Activated CD4-positive, alpha-beta memory T cell treated with anti-CD3 and anti-CD28 coated beads, Interleukin-2, amount 10 ng/mL, durations not matched to agents 7 days and 5 days (primary cell): ENCODE measurements around the gene ZNF516. TPM values are rescaled to one million over a fixed set of nuclear protein-coding genes. Genes with fewer than 3 reads are reported as not detected.
A peak's percentile ranks its signal among the peaks of the same experiment; 100 is the strongest.

Experiments used
- CTCF ChIA-PET: fragments of 350-600 bp; sonication (Branson Sonifier 250); formaldehyde crosslinking; loops from one replicate; lab custom pipeline; 2021; ENCODE audit warnings: antibody characterized with exemption, inconsistent platforms; lab: Charles Lee
- POLR2A ChIA-PET: fragments of 350-600 bp; sonication (Branson Sonifier 250); formaldehyde crosslinking; loops from one replicate; lab custom pipeline; 2021; ENCODE audit warnings: antibody characterized with exemption; lab: Charles Lee
- DNase-seq: peaks from one replicate; pipeline ENCODE4 v3.0.0-alpha.2; 2020
- H3K27ac Mint-ChIP-seq: one replicate; pipeline ENCODE4 v1.8.0; 2021; ENCODE audit warnings: mild to moderate bottlenecking, mixed read lengths
- H3K27me3 Mint-ChIP-seq: one replicate; pipeline ENCODE4 v1.8.0; 2021; ENCODE audit warnings: mixed read lengths
- H3K36me3 Mint-ChIP-seq: one replicate; pipeline ENCODE4 v1.8.0; 2021; ENCODE audit warnings: low read depth, mixed read lengths
- H3K4me1 Mint-ChIP-seq: one replicate; pipeline ENCODE4 v1.8.0; 2021; ENCODE audit warnings: mixed read lengths
- H3K4me3 Mint-ChIP-seq: one replicate; pipeline ENCODE4 v1.8.0; 2021; ENCODE audit warnings: mild to moderate bottlenecking, mixed read lengths
- H3K9me3 Mint-ChIP-seq: one replicate; pipeline ENCODE4 v1.8.0; 2021; ENCODE audit warnings: mixed read lengths
- total RNA-seq, 2 experiments: library from RNA; stranded (reverse); gene quantifications; one replicate each; pipeline ENCODE4 v1.2.3, GENCODE V29; 2021

The ZNF516 gene
- total RNA-seq, 2 experiments from 2014 or later = 3.9 to 5.0 TPM

DNA sequence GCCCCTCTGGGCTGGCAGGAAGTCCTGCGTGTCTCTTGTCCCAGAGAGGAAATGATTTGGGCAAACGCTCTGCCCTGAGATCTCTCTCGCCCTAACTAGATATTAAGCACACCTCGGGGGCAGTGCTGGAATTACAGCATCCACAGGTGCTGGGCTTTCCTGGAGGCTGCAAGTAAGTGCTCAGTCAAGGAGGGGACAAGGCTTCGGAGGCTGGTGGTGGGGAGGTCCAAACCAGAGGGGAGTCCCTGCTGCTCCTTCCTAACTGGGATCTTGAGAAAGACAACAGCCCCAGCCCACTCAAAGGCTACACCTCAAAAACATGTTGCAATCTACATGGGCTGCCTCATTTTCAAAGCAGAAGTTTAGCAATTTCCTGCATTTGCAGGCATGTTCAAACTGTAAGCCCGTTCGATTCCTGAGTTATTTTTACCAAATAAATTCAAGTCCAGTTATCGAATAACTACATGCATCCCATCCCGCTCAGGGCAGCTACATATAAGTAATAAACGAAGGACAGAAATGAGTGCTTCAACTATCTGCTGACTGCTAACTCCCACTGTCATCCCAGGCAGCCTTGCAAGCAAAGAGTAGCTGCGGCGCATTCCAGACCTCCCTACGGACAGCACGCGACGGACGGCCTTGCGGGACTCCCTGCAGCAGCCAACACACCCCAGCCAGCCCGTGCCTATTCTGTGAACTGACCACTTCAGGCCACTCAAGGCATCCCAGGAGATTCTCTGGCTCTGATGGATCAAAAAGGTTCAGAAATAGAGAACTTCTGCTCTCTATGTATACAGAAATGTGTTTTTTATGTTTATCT lies 27.5 kb downstream of the ZNF516 start:
- no peaks in the 10 kb centered on the region for H3K9me3 Mint-ChIP-seq
- CTCF ChIA-PET = interaction anchor here (0.7 kb wide), 1 partner anchor 184 kb away, joined by 3 read pairs; no protein-coding TSS in a partner anchor
- no peak overlapping the region for H3K4me3 Mint-ChIP-seq
- H3K4me1 Mint-ChIP-seq = peaks cover 13% of the 10 kb centered on the region
- peaks cover 11% of the 10 kb centered on the region for H3K27me3 Mint-ChIP-seq
- no peaks in the 10 kb centered on the region for H3K36me3 Mint-ChIP-seq
- POLR2A ChIA-PET = no interaction called here
- DNase-seq = no peak
- H3K27ac Mint-ChIP-seq = no peak overlapping the region

DNA sequence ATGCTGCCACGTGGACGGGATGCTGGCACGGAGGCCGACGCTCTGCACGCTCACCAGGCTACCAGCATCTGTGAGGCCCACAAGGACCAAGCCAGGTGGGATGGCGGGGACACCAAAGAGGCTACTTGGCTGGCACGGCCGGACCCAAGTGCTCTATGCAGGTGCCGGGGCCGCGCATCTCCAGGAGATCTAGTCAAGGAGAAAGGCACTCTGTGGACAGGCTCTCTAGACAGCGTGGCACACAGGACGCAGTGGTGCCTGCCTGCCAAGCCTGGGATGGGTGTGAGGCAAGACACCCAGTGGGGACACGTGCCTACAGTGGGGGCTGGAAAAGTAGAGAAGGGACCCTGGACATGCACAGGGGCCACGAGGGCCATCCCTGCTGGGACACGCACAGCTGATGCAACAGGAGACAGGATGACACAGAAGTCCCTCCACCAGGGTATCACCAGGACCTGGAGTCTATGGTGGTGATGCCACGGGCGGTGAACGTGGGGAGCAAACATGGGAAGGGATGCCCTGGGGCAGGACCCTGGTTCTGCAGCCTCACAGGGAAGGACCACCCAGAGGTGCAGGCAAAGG lies 28.5 kb downstream of the ZNF516 start:
- ChIA-PET CTCF (no interaction called here), POLR2A (no interaction called here)
- Mint-ChIP-seq H3K27ac (no peak overlapping the region), H3K4me1 (peaks cover 13% of the 10 kb centered on the region), H3K4me3 (no peak overlapping the region), H3K27me3 (peaks cover 6% of the 10 kb centered on the region), H3K9me3 (no peaks in the 10 kb centered on the region), H3K36me3 (no peaks in the 10 kb centered on the region)
- no peak for DNase-seq

DNA sequence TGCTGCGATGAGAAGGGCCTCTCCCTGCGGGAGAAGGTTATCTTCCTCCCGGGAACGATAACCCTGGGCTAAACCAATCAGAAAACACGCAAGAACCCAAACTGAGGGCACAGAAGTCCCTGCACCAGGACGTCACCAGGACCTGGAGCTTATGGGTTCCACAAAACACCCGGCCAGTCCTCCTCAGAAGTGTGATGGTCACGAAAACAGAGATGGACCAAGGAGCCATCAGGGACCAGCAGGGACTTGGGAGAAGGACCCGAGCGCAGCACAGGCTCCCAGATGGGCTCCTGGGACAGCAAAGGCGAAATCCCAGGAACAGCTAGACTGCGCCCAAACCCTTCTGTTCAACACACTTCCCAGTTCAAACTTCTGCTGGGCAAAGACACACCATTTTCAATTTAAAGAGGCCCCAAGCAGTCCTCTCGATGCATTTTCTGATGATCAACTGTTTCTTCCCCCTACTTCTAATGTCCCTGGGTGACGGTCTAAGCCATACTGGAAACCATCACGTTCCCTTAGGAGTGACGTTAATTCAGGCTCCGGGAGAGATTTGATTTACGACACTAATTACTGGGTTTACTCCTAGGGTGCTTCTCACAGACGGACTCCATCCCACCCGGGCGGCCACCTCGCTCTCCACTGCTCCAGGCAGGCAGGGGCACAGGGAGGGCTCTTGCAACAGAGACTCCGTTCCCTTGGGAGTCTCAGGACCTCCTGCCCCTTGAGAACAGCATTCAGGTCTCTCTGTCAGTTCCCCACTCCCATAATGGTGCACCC lies 29.2 kb downstream of the ZNF516 start:
- Mint-ChIP-seq H3K27ac (no peak overlapping the region), H3K4me1 (peaks cover 13% of the 10 kb centered on the region), H3K9me3 (no peaks in the 10 kb centered on the region), H3K4me3 (no peak overlapping the region), H3K36me3 (no peaks in the 10 kb centered on the region), H3K27me3 (peaks cover 6% of the 10 kb centered on the region)
- no peak for DNase-seq
- POLR2A ChIA-PET = no interaction called here
- CTCF ChIA-PET = no interaction called here

DNA sequence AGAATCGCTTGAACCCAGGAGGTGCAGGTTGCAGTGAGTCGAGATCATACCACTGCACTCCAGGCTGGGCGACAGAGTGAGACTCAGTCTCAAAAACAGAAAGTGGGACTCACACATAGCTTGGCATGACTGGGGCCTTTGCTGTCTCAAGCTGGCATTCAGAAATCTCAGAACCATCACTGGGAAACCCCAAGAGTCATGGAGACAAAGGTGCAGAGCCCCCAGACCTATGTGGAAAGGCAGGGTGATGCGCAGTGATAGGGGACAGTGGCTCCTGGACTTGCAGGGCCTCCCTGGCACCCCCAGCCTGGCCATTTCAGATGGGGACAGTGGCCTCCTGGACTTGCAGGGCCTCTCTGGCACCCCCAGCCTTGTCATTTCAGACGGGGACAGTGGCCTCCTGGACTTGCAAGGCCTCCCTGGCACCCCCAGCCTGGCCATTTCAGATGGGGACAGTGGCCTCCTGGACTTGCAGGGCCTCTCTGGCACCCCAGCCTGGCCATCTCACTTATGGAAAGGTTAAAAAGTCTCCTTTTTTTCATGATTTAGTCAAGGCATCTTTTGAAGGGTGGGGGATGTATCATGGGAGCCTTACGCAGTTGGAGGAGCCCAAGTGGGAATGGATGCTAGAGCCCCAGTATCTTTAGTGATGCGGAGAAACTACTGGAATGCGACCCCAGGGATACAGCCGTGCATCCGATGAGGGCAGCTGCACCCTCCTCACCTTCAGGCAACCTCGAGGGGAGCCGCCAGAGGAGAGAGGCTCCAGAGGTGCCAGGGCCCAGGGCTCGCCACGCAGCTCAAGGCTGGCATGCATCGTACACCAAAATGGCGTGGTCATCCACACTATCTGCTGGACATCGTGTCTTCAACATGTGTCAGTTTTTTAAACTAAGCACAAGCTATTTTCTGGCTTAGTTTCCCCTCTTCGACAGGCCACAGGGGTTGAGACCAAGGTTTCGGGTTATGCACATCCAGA lies 30.5 kb downstream of the ZNF516 start:
- CTCF ChIA-PET = no interaction called here
- Mint-ChIP-seq H3K4me1 (peaks cover 13% of the 10 kb centered on the region), H3K4me3 (no peak overlapping the region), H3K9me3 (no peaks in the 10 kb centered on the region), H3K27me3 (peaks cover 6% of the 10 kb centered on the region), H3K36me3 (no peaks in the 10 kb centered on the region), H3K27ac (no peak overlapping the region)
- DNase-seq = peak; percentile 11
- POLR2A ChIA-PET = no interaction called here

DNA sequence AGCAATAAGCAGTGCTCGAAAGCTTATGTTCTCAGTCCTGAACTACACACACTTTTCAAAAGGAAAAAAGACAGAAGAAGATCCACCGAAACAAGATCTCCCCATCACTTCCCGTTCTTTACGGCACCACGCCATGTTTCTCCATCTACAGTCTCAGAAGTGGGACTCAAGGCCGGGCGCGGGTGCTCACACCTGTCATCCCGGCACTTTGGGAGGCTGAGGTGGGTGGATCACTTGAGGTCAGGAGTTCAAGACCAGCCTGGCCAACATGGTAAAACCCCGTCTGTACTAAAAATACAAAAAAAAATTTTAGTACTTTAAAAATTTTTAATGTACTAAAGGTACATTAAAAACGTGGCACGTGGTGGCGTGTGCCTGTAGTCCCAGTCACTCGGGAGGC lies 31.2 kb downstream of the ZNF516 start:
- POLR2A ChIA-PET = no interaction called here
- peaks cover 13% of the 10 kb centered on the region for H3K4me1 Mint-ChIP-seq
- no peak overlapping the region for H3K27ac Mint-ChIP-seq
- peaks cover 6% of the 10 kb centered on the region for H3K27me3 Mint-ChIP-seq
- CTCF ChIA-PET = no interaction called here
- peak; percentile 1 for DNase-seq
- no peak overlapping the region for H3K4me3 Mint-ChIP-seq
- no peaks in the 10 kb centered on the region for H3K36me3 Mint-ChIP-seq
- H3K9me3 Mint-ChIP-seq = no peaks in the 10 kb centered on the region

DNA sequence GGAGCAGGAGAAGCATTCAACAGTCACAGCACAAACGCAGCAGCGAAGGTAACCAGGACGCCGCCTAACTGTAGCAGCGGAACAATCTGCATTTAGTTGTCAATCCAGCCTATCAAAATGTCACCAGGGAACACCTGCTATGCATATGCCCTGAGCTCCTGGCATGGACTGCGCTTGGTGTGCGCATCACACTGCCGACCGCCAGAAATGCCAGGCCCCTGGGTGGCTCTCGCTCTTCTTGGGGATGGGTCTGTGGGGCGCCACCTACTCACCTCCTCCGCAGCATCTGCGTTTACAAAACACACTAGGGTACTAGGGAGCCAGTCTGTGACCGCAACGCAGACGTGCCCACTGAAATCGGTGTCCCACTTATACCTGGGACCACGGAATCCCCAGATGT lies 31.7 kb downstream of the ZNF516 start:
- no peaks in the 10 kb centered on the region for H3K9me3 Mint-ChIP-seq
- peaks cover 13% of the 10 kb centered on the region for H3K4me1 Mint-ChIP-seq
- POLR2A ChIA-PET = no interaction called here
- CTCF ChIA-PET = interaction anchor here (1.1 kb wide), 1 partner anchor 18 kb away, joined by 4 read pairs; no protein-coding TSS in a partner anchor
- no peak overlapping the region for H3K27ac Mint-ChIP-seq
- DNase-seq = no peak
- H3K27me3 Mint-ChIP-seq = peaks cover 6% of the 10 kb centered on the region
- no peaks in the 10 kb centered on the region for H3K36me3 Mint-ChIP-seq
- no peak overlapping the region for H3K4me3 Mint-ChIP-seq

DNA sequence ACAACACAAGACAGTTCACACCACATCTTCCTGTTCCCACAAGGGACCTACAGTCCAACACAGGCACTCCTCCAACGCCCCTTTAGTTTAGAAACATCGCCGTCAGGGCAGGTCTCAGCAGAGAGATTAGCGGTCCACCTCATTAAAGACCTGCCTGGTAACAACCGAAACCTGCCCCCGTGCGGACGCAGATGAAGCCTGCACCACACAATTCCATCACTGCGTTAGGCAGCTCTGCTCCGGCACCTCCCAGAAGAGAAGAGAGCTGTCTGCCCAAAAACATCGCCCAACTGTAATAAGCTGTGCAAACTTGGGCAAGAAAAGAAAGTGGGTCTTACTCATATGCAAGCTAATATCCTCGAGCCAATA lies 32.7 kb downstream of the ZNF516 start:
- H3K36me3 Mint-ChIP-seq = no peaks in the 10 kb centered on the region
- H3K4me1 Mint-ChIP-seq = peaks cover 4% of the 10 kb centered on the region
- H3K9me3 Mint-ChIP-seq = no peaks in the 10 kb centered on the region
- ChIA-PET POLR2A (no interaction called here), CTCF (interaction anchor here (1.1 kb wide), 1 partner anchor 19 kb away, joined by 4 read pairs; no protein-coding TSS in a partner anchor)
- no peak for DNase-seq
- peaks cover 2% of the 10 kb centered on the region for H3K27me3 Mint-ChIP-seq
- no peak overlapping the region for H3K4me3 Mint-ChIP-seq
- no peak overlapping the region for H3K27ac Mint-ChIP-seq

DNA sequence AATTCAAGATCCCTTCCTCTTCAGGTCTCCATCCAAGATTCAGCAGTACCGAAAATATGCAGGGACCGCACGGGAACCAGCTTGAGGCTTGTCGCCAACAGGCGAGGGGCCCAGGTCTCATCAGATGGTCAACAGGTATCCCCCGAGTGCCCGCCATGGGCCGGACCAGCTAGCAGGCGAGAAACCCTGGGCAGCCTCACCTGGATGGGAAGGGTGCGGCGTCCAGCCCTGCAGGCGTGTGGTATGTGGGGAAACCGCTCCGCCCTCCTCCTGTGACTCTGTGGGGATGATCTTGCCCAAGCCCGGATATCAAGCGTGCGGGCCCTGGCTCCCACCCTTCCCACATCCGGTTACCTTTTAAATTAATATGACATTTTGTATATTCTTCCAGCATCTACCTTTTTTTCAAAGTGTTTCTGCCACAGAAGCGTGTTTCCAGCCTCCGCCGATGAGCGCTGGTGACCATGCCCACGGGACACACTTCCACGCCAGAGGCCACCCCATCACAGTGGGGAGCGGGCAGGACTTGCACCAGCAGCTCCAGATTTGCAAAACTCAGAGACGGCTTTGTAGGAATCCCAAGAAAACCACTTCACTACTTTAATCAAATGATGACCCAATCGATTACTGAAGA lies 33.2 kb downstream of the ZNF516 start:
- ChIA-PET POLR2A (no interaction called here), CTCF (interaction anchor here (1.1 kb wide), 1 partner anchor 20 kb away, joined by 4 read pairs; no protein-coding TSS in a partner anchor)
- Mint-ChIP-seq H3K27ac (no peak overlapping the region), H3K4me3 (no peak overlapping the region), H3K4me1 (peaks cover 3% of the 10 kb centered on the region), H3K9me3 (no peaks in the 10 kb centered on the region), H3K27me3 (peaks cover 2% of the 10 kb centered on the region), H3K36me3 (no peaks in the 10 kb centered on the region)
- DNase-seq = no peak

DNA sequence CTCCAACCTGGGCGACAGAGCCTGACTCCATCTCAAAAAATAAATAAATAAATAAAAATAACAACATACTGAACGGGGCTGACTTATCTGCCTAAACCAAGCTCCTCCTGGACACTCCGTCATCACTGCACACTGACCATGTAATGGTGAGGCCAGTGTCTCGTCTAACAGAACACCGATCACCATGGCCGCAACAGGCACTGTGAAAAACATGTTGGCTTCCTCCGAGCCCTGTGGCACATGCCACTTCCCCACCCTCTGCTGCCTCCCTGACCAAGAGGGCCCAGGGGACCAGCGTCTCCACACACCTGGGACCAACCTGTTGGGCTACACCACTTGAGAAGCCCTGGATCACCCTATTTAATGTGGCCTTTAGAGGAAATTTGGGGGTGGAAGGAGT lies 33.9 kb downstream of the ZNF516 start:
- H3K4me1 Mint-ChIP-seq = no peaks in the 10 kb centered on the region
- H3K27ac Mint-ChIP-seq = no peak overlapping the region
- ChIA-PET POLR2A (no interaction called here), CTCF (no interaction called here)
- H3K4me3 Mint-ChIP-seq = no peak overlapping the region
- no peaks in the 10 kb centered on the region for H3K36me3 Mint-ChIP-seq
- H3K27me3 Mint-ChIP-seq = no peaks in the 10 kb centered on the region
- DNase-seq = no peak
- no peaks in the 10 kb centered on the region for H3K9me3 Mint-ChIP-seq

DNA sequence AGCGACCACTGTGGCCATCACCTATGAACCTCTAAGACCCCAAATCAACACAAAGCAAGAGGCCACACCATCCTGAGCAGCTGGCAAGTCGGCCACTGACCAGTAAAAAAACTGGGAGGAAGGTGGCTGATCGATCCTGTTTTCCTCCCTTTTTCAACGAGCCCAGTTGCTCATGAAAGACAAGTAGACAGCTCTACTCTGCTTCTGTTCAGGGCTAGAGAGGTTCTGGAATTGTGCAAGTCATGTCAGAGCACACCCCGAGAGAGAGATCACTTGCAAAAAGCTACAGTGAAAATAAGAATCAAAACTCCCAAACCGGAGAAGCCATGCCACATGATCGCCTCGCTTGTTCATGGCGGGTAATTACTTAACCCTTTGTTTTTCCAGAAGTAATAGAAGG lies 34.6 kb downstream of the ZNF516 start:
- H3K4me1 Mint-ChIP-seq = no peaks in the 10 kb centered on the region
- H3K4me3 Mint-ChIP-seq = no peak overlapping the region
- no peaks in the 10 kb centered on the region for H3K9me3 Mint-ChIP-seq
- ChIA-PET CTCF (no interaction called here), POLR2A (no interaction called here)
- DNase-seq = no peak
- H3K36me3 Mint-ChIP-seq = no peaks in the 10 kb centered on the region
- no peak overlapping the region for H3K27ac Mint-ChIP-seq
- H3K27me3 Mint-ChIP-seq = no peaks in the 10 kb centered on the region

DNA sequence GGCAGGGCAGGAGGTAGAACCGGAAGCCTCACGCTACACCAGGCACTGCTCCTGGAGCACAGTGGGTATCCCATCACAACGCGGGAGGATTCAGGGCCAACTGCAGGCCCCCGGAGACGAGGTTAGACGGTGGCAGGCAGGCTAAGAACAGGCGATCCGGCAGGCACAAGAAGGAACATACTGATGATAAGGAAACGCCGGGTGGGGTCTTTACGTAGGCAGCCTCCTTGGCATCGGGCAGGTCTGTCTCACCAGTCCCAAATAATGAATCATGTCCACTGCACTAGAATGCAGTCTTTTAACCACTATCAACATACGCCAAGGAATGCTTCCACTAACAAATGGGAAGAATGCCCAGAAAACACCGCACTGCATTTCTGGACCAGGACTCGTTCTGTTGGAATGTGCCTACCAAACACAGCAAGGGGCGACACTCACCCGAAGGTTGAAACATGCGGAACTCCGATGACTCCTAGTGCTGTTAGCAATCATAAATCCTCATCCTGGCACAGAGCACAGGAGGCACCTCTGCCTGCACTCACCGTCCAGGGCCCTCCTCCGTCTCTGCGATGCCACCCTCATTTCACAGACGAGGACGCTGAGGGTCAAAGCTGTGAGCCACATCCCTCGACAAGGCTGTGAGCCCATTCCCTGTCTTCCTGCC lies 35.2 kb downstream of the ZNF516 start:
- Mint-ChIP-seq H3K4me1 (no peaks in the 10 kb centered on the region), H3K36me3 (no peaks in the 10 kb centered on the region), H3K4me3 (no peak overlapping the region), H3K9me3 (no peaks in the 10 kb centered on the region), H3K27me3 (peaks cover 6% of the 10 kb centered on the region), H3K27ac (no peak overlapping the region)
- ChIA-PET POLR2A (no interaction called here), CTCF (no interaction called here)
- DNase-seq = peak; percentile 1

DNA sequence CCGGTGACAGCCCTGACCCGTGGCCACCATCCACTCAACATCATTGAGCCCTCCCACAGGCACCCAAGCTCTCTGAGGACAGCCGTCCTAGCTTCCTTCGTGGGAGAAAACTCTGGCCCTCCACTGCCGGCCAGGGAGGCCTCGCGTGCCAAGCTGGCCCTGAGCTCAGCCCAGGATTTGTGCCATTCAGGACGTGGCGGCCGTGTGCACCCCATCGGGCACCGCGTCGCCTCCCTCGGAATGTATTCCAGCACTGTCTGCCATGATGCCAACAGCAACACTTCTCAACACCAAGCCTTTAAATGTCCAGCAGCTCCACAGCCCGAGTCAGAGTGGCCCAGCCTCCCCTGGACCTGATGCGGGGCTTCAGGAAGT lies 35.7 kb downstream of the ZNF516 start:
- H3K9me3 Mint-ChIP-seq = no peaks in the 10 kb centered on the region
- H3K4me3 Mint-ChIP-seq = no peak overlapping the region
- POLR2A ChIA-PET = no interaction called here
- H3K27ac Mint-ChIP-seq = no peak overlapping the region
- peaks cover 6% of the 10 kb centered on the region for H3K27me3 Mint-ChIP-seq
- no peaks in the 10 kb centered on the region for H3K4me1 Mint-ChIP-seq
- no peak for DNase-seq
- no peaks in the 10 kb centered on the region for H3K36me3 Mint-ChIP-seq
- CTCF ChIA-PET = no interaction called here
